ENCODE measurements around the gene LBX2.
"Not testable (repeated sequence)": the region's sequence is repeated elsewhere in the genome, so short reads cannot be mapped to it uniquely, and the experiment has no call there.

The LBX2 gene

GRCh38 chr2:74503506-74504475 lies 4.4 kb upstream of the LBX2 start:
- DNase-seq, result no peak

GRCh38 chr2:74502720-74503505 lies 3.5 kb upstream of the LBX2 start:
- DNase-seq, result peak; percentile 43

GRCh38 chr2:74502147-74502719 lies 2.8 kb upstream of the LBX2 start:
- DNase-seq, result no peak

- no peak for DNase-seq
These were observed 2.1 kb upstream of the LBX2 start for GRCh38 chr2:74501335-74502071.

GRCh38 chr2:74500578-74500946 lies 1.2 kb upstream of the LBX2 start:
- no peak for DNase-seq

- no peak for DNase-seq
These were observed 656 bp upstream of the LBX2 start for GRCh38 chr2:74499940-74500577.

- DNase-seq, result no peak
These were observed 720 bp downstream of the LBX2 start for GRCh38 chr2:74498500-74499266.

- DNase-seq, result peak; percentile 37
These were observed 1.5 kb downstream of the LBX2 start for GRCh38 chr2:74497777-74498499.

GRCh38 chr2:74496997-74497776 lies 2.2 kb downstream of the LBX2 start:
- DNase-seq, result no peak

- no peak for DNase-seq
These were observed 4.0 kb downstream of the LBX2 start for GRCh38 chr2:74495440-74495839.

- DNase-seq, result no peak
These were observed 5.9 kb downstream of the LBX2 start for GRCh38 chr2:74493546-74493945.

- DNase-seq, result no peak
These were observed 7.5 kb downstream of the LBX2 start for GRCh38 chr2:74491648-74492544.

GRCh38 chr2:74489906-74490305 lies 9.5 kb downstream of the LBX2 start:
- no peak for DNase-seq

GRCh38 chr2:74488643-74489481 lies 10.5 kb downstream of the LBX2 start:
- no peak for DNase-seq

GRCh38 chr2:74486141-74486540 lies 13.3 kb downstream of the LBX2 start:
- DNase-seq, result no peak

GRCh38 chr2:74483675-74484164 lies 15.7 kb downstream of the LBX2 start:
- DNase-seq, result not testable (repeated sequence)

- peak; percentile 92 for DNase-seq
These were observed 16.4 kb downstream of the LBX2 start, which contains the start of the genes CCDC142 and TTC31 for GRCh38 chr2:74482801-74483674. Gene CCDC142 (minus strand): TSS chr2:74482998. CDS start chr2:74482837, 161 bp downstream. Gene TTC31 (plus strand): TSS chr2:74483081. CDS start chr2:74483096, 15 bp downstream.
